ENCODE measurements around the gene MCC.

Gene MCC

GRCh38 chr5:113025596-113025995 is 462.7 kb downstream of the MCC start:
- DNase-seq (ENCODE audit: low read depth): no peak
- TF ChIP-seq, protein P1, sequence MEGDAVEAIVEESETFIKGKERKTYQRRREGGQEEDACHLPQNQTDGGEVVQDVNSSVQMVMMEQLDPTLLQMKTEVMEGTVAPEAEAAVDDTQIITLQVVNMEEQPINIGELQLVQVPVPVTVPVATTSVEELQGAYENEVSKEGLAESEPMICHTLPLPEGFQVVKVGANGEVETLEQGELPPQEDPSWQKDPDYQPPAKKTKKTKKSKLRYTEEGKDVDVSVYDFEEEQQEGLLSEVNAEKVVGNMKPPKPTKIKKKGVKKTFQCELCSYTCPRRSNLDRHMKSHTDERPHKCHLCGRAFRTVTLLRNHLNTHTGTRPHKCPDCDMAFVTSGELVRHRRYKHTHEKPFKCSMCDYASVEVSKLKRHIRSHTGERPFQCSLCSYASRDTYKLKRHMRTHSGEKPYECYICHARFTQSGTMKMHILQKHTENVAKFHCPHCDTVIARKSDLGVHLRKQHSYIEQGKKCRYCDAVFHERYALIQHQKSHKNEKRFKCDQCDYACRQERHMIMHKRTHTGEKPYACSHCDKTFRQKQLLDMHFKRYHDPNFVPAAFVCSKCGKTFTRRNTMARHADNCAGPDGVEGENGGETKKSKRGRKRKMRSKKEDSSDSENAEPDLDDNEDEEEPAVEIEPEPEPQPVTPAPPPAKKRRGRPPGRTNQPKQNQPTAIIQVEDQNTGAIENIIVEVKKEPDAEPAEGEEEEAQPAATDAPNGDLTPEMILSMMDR (conservative IDR thresholded peaks at IDR 0.05; ENCODE audit: low read depth, low read length): no peak
- no peak overlapping the region for H3K4me3 ChIP-seq (ENCODE audit: low read length)

DNA sequence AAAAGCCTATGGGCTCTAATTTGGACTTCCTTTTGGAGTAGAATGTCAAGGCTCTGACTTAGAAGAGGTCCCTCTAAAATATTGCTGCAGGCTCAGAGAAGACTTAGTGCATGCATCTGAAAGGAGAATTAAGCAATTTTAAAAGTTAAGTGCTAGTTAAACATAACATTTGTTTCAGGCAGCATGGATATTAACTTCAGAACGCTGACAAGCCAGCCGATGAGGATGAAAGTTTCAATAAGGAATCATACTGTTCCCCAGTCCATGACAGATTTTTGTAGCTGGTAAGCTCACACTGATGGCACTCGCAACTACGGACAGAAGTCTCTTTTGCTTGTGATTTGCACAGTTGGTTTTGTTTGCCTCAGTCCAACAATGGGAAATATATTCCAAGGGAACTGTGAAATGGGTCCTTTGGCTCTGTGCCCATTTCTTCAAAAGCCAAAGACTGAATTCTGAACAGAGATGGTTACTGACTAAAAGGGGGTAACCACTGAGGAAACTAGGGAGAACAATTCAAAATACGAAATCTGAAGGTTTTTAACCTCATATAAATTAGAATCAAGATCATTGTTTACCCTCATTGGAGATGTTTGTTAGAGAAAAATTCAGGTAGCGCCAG is 464.1 kb downstream of the MCC start:
- H3K4me3 ChIP-seq (ENCODE audit: low read length): no peak overlapping the region
- DNase-seq (ENCODE audit: low read depth): no peak
- TF ChIP-seq, protein P1 (conservative IDR thresholded peaks at IDR 0.05; ENCODE audit: low read depth, low read length): no peak

- no peak overlapping the region for H3K4me3 ChIP-seq (ENCODE audit: low read length)
- TF ChIP-seq, protein P1 (conservative IDR thresholded peaks at IDR 0.05; ENCODE audit: low read depth, low read length): no peak
- no peak for DNase-seq (ENCODE audit: low read depth)
These were observed 465.6 kb downstream of the MCC start for GRCh38 chr5:113022661-113023060.

DNA sequence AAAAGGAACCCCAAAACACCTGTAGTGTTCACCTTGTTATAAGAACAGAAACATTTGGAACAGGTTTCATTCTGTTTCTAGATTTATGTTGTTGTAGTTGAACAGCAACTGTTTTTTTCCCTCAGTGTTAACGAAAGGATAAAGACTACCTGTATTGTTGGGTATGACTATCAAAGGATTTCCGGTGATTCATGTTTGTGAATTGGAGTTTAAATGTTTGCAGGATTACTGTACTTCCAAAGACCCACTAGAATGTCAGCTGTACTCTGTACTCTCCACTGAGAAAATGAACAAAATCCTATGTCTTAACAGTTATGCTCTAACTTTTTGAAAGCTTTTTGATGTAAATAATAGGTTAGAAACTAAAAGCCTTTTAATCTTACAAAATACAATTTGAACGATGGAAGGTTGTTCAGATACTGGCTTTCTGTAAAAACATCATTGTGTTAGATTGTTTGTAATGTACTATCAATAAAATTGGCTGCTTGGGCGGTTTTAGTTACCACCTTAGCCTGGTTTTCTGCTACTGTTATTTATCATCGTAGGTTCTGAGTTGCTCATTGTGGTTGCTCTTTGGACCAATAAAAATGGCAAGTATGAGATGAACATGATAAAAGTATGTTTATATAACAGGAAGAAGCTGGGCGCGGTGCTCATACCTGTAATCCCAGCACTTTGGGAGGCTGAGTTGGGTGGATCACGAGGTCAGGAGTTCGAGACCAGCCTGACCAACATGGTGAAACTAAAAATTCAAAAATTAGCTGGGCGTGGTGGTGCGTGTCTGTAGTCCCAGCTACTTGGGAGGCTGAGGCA is 467.6 kb downstream of the MCC start:
- DNase-seq (ENCODE audit: low read depth): peak; percentile 50
- TF ChIP-seq, protein P1 (conservative IDR thresholded peaks at IDR 0.05; ENCODE audit: low read depth, low read length): no peak
- H3K4me3 ChIP-seq (ENCODE audit: low read length): no peak overlapping the region

DNA sequence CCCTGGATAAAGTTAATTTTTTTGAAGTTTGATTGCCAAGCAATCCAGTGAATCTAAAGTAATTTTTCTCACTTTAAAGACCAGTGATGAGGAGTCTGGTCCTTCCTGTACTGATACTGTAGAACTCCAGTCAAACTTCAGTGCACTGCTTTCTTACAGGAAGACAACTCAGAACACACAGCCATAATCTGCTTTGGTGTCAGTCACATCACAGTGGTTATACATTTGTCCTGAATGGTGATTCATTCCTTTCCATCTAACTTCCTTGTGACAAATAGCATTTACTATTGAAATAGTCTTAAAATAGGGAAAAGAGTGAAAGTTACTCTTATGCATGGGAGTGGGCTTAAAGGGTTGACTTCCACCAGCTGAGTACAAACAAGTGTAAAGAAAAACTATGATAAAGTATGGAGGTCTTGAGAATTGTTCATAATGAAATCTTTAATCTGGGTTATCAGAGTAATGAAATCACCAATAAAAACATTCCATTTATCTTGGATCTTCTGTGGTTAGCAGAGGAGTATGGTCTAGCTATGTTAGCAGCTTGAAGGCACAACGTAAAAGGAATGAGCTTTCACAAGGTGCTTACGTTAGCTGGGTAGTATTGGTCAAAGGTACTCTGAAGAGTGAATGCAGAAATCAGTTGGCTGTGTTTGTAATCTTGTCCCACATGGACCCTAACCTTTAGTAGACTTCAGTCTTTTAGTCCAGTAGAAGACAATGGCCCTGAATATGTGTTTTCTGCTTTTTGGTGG is 470.2 kb downstream of the MCC start:
- DNase-seq (ENCODE audit: low read depth): no peak
- TF ChIP-seq, protein P1 (conservative IDR thresholded peaks at IDR 0.05; ENCODE audit: low read depth, low read length): no peak
- no peak overlapping the region for H3K4me3 ChIP-seq (ENCODE audit: low read length)

DNA sequence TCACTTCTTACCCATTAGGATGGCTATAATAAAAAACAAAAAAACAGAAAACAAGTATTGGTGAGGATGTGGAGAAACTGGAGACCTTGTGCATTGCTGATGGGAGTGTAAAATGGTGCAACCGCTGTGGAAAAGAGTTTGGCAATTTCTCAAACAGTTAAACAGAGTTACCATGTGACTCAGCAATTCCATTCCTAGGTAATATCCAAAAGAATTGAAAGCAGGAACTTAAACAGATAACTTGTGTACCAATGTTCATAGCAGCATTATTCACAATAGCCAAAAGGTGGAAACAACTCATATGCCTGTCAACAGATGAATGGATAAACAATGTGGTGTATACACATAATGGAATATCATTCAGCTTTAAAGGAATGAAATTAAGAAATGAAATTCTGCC is 482.8 kb downstream of the MCC start:
- TF ChIP-seq, protein P1 (conservative IDR thresholded peaks at IDR 0.05; ENCODE audit: low read depth, low read length): no peak
- H3K4me3 ChIP-seq (ENCODE audit: low read length): no peak overlapping the region
- DNase-seq (ENCODE audit: low read depth): no peak
